HG02943 (cell line): ENCODE results near the gene MALSU1.
"Not testable (repeated sequence)": the region's sequence is repeated elsewhere in the genome, so short reads cannot be mapped to it uniquely, and the experiment has no call there.

ENCODE experiments used
- ATAC-seq: cut with Tn5 transposase; IDR thresholded peaks from one replicate; pipeline ENCODE4 v1.9.1; 2021; ENCODE audit warnings: mild to moderate bottlenecking, low read depth, moderate library complexity; ENCODE audit not compliant: unreplicated experiment

The MALSU1 gene

DNA sequence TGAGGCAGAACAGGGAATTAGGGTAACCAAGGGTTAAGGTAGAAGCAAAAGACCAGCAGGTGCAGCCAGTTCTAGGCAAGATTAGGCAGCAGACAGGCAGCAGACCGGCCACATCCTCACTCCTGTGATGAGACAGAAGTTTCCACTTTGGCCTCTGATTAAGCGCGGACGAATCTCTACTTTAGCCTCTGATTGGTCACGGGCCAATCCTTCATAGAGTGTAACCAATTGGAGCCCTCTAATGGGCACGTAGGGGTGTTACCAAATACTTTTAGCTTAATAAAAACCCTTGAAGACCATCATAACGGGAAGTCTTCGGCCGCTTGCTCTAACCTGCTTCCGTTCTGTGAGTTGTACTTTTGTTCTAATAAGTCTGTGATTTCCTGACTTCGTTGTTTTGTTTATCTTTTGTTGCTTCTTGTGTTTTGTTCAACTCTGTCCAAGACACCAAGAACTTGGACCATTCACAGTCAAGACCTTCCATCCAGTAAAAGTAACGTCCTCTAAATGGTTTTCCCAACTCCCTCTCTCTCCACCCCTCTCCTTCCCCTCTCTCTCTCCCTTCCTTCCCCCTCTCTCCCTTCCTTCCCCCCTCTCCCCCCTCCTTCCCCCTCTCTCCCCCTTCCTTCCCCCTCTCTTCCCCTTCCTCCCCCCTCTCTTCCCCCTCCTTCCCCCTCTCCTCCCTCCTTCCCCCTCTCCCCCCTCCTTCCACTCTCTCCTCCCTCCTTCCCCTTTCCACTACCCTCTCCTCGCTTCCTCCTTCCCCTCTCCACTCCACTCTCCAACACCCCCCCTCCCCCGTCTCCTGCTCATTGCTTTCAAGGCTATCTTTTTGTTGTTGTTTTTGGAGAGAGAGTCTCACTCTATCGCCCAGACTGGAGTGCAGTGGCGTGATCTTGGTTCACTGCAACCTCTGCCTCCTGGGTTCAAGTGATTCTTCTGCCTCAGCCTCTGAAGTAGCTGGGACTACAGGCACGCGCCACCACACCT is 13.2 kb upstream of the MALSU1 start:
- ATAC-seq, result no peak

- ATAC-seq, result no peak
Observed at GRCh38 chr7:23287612-23288011, 11.5 kb upstream of the MALSU1 start.

DNA sequence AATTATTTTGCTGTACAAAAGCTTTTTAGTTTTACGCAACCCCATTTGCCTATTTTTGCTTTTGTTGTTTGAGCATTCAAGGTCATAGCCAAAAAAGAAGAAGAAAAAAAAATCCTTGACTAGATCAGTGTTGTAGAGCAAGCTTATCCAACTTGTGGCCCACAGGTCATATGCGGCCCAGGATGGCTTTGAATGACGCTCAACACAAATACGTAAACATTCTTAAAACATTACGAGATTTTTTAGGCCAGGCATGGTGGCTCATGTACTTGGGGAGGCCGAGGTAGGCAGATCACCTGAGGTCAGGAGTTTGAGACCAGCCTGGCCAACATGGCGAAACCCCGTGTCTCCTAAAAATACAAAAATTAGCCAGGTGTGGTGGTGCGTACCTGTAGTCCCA is 8.1 kb upstream of the MALSU1 start:
- no peak for ATAC-seq

GRCh38 chr7:23291957-23292560 is 7.1 kb upstream of the MALSU1 start:
- ATAC-seq, result no peak

DNA sequence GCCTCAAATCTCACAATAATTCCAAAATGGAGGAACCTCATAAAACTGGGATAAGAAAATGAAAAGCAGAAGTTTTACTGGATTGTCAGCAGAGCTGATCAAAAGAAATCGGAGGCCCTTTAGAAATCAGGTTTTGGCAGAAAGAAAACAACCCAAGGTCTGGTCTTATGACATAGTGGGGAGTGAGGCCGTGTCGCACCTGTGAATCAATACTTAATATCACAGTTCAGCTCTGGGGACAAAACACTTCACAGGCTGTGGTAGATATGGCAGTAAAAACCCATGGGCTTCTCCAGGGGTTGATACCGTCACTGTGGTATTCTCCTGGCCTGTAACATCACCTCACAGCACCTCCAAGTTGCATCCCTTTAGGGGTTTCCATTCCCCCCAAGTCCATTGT is 6.5 kb upstream of the MALSU1 start:
- no peak for ATAC-seq

DNA sequence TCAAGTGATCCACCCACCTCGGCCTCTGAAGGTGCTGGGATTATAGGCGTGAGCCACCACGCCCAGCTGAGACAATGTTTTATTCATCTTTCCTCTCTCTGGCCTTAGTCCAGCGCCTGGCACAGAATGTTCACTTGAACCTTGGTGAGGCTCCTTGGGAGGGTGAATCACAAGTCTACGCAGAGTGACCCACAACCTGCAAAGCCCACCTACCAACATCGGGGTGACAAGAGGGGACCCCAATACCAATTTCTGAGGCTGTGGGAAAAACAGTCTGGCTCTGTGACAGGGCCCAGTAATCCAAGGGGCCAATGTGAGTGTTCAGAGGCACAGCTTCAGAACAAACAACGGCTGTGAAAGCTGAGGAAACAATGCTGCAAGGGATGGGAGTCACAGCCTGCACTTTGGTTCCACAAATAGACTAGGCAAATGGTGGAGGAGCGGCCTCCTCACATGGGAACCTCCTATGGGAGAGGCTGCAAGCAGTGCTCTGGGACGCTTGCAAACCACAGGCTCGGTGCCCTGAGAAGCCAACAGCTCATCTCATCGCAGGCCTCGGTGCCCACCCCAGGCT is 5.6 kb upstream of the MALSU1 start:
- no peak for ATAC-seq

- no peak for ATAC-seq
Observed at GRCh38 chr7:23294549-23295400, 4.4 kb upstream of the MALSU1 start.

- ATAC-seq, result no peak
Observed at GRCh38 chr7:23295401-23295697, 3.8 kb upstream of the MALSU1 start.

DNA sequence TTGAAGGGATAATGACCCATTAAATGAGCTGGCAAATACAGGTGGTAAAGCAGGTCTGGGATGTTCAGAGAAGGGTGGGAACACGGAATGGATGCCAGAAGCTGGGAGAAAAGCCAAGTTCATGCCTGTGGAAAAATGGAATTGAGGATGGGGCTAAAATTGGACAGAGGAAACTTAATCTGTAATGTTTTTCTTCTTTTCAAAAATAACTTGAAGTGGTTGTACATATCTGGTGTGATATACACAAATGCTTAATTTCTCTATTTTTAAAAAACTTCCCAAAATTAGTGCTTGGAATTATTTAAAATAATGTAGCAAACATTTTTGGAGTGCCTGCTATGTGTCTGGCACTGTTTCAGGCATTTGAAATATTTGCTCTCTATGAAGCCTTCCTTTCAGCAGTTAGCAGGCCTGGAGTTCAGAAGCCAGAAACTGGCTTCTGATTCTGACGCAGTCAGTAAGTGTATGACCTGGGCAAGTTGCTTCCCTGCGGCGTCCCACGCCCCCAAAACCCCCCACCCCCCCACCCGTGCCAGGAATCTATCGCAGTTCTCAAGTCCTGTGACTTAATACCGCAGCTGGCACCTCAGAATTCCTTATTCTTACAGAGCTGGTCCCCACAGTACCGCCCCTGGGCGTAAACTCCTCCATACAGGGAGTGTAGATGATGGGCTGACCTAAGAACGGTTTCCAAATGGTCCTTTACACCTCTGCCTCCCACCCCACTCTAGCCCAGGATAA is 828 bp upstream of the MALSU1 start:
- ATAC-seq, result no peak

GRCh38 chr7:23299770-23300300 is 696 bp downstream of the MALSU1 start:
- ATAC-seq, result peak; percentile 16

DNA sequence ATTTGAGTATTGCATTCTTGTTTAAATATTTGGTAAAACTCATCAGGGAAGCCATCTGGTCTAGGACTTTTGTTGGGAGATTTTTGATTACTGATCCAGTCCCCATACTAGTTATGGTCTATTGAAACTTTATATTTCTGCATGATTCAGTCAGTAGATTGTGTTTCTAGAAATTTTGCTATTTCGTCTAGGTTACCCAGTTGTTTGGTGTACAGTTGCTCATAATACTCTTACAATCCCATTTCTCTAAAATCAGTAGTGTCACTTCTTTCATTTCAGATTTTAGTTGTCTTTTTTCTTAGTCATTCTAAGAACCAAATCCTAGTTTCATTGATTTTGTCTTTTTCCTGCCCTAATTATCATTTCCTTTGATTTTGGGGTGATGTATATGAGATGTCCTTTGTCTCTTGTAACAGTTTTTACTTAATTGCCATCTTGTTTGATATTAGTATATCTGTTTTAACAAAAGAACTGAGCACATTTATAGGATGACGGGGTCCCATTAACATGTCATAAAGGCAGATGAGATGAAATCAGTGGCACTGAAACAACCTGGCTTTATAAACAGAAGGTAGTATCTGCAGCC is 7.9 kb downstream of the MALSU1 start:
- no peak for ATAC-seq

GRCh38 chr7:23308754-23309153 is 9.6 kb downstream of the MALSU1 start:
- no peak for ATAC-seq

DNA sequence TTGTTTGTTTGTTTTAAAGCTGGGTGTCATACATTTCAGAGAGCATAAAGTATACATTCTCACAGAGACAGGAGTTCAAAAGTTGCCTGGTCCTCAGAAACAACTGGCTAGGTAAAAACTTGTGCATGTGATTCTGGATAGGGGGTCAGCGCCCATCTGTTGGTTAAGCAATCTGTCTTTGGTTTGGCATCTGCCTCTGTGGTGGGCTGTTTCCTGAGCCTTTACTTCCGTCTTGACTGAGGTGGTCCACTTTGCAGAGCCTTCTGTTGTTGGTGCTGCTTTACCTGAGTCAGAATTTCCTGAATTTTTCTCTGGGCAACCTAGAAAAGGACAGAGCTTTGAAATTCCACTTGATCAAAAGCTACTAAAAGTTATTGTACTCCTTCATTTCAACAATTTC is 13.0 kb downstream of the MALSU1 start:
- not testable (repeated sequence) for ATAC-seq

DNA sequence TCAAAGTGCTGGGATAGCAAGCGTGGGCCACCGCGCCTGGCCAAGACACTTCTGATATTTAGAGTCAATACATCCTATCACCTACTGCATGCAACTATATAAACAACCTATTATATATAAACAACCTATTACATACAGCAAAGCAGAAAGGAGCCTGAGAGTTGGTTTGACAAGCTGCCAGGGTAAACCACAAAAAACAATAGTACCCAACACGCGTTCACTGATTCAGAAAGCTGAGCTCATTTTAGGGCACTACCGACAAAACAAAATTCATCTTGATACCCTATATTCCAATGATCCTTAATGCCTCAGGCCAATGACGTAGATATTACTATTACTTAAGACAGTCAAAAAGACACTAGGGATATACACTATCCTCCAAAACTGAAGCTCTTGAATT is 16.2 kb downstream of the MALSU1 start:
- ATAC-seq, result no peak

- no peak for ATAC-seq
Observed at GRCh38 chr7:23331132-23331531, 32.0 kb downstream of the MALSU1 start.

DNA sequence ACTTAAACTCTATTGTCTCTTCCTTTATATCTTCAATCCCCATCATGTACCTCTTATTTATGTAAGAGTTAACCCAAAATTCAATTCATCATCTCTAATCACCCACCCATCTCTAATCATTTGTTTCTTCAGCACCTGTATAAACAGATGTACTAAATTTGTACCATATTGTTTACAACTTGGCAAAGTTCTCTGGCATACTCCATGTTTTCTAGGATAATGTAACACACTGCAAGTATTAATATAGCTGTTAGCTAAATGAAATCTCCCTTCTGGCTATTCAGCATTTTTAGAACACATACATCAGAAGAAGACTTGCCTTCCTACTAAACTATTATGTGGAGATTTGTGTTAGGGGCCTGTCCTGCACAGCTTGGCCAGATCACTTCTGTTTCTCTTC is 33.1 kb downstream of the MALSU1 start:
- no peak for ATAC-seq

DNA sequence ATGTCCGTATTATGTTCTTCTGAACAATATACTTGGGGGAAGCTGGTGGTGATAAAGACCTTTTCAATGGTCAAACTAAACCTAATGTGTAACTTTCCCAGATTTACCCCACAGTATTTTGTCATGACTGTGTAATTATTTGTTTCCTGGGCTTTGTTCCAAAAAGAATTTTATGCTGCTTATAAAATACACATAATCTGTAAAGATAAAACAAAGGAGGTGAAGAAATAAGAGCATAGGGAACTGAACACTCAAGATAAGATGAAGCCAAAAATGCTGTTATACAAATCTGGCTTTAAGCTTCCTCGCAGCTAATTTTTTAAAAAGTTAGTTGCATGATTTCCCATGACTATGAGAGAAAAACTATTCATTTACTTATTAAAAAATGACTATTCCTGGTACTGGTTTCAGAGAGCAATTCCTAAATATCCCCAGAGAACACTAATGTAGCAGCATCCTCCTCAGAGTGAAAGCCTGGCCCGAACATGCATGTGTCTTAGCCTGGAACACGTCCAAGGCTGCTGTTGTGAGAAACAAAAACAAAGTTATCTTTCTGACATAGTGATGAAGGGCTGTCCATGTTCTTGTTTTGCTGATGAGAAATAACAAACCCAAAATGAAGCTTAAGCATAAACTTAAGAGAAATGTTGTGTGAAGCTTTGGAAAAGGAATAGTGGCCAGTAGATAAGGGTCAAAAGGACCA is 33.9 kb downstream of the MALSU1 start:
- ATAC-seq, result no peak

DNA sequence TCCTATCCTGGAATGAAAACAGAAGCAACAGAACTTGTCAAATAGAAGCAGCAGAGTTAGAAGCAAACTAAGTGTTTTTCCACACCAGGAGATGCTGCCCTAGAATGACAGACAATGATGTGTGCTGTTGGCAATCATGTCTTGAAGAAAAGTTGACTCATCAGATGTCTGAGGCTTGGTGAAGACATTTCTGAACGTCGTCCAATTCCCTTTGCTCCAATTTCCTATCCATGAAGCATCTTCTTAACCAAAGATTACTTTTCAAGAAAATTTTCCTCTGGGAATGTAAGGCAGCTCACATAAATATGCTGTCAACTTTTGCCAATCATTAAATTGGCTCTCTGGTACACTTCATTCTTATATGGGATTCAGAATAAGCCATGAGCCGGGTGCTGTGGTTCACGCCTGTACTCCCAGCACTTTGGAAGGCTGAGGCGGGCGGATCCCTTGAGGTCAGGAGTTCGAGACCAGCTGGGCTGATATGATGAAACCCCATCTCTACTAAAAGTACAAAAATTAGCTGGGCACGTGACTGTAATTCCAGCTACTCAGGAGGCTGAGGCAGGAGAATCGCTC is 34.6 kb downstream of the MALSU1 start:
- ATAC-seq, result no peak
